ENCODE data around the gene CENPB.

- TF ChIP-seq, protein P1, sequence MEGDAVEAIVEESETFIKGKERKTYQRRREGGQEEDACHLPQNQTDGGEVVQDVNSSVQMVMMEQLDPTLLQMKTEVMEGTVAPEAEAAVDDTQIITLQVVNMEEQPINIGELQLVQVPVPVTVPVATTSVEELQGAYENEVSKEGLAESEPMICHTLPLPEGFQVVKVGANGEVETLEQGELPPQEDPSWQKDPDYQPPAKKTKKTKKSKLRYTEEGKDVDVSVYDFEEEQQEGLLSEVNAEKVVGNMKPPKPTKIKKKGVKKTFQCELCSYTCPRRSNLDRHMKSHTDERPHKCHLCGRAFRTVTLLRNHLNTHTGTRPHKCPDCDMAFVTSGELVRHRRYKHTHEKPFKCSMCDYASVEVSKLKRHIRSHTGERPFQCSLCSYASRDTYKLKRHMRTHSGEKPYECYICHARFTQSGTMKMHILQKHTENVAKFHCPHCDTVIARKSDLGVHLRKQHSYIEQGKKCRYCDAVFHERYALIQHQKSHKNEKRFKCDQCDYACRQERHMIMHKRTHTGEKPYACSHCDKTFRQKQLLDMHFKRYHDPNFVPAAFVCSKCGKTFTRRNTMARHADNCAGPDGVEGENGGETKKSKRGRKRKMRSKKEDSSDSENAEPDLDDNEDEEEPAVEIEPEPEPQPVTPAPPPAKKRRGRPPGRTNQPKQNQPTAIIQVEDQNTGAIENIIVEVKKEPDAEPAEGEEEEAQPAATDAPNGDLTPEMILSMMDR (IDR thresholded peaks at IDR 0.05): no peak
- TF ChIP-seq POLR2AphosphoS5 (IDR thresholded peaks at IDR 0.05): peak in 1 of 3 donors; percentile 51
- no peak for TF ChIP-seq EP300 (IDR thresholded peaks at IDR 0.05)
- TF ChIP-seq POLR2A (IDR thresholded peaks at IDR 0.05): no peak
Measured at GRCh38 chr20:3760655-3761348, 25.7 kb downstream of the CENPB start.
